CD4-positive, CD25-positive, alpha-beta regulatory T cell (primary cell): Measurements from ENCODE around the gene GFRA1. TPM values are rescaled to one million over a fixed set of nuclear protein-coding genes. Genes with fewer than 3 reads are reported as not detected.

Source experiments
- ATAC-seq, 2 donors: fragments of 150-1000 bp; cut with Tn5 transposase; one replicate each; pipeline ENCODE4 v1.10.0; 2021; ENCODE audit warnings: low read depth in 2 of 2, moderate number of reproducible peaks in 2 of 2, moderate library complexity in 1 of 2
- DNase-seq, 3 donors: peaks; one replicate each; pipeline versions ENCODE4 v3.0.0 to v3.0.0-alpha.2; 2012 to 2022; ENCODE audit warnings: mixed read lengths in 1 of 3
- H3K27ac ChIP-seq: one replicate; pipeline ENCODE4 v1.7.0; 2013; ENCODE audit warnings: mild to moderate bottlenecking, low read length; ENCODE audit not compliant: insufficient read depth, poor library complexity, severe bottlenecking
- H3K27me3 ChIP-seq: one replicate; pipeline ENCODE4 v1.7.0; 2013; ENCODE audit warnings: low read length; ENCODE audit not compliant: control insufficient read depth, insufficient read depth
- H3K36me3 ChIP-seq: one replicate; pipeline ENCODE4 v1.7.0; 2013; ENCODE audit warnings: mild to moderate bottlenecking, low read length, moderate library complexity; ENCODE audit not compliant: control insufficient read depth, insufficient read depth
- H3K4me1 ChIP-seq: 2 replicates; pipeline ENCODE4 v1.7.0; 2013; ENCODE audit warnings: mild to moderate bottlenecking, low read length; ENCODE audit not compliant: insufficient read depth, control insufficient read depth, poor library complexity, severe bottlenecking
- H3K4me3 ChIP-seq: one replicate; pipeline ENCODE4 v1.7.0; 2013; ENCODE audit warnings: low read depth, mild to moderate bottlenecking, low read length, moderate library complexity
- H3K9me3 ChIP-seq, 2 experiments: 1 replicate in 1 of 2; 2 replicates in 1 of 2; pipeline ENCODE4 v1.7.0; 2013; ENCODE audit warnings: low read length in 2 of 2, mild to moderate bottlenecking in 1 of 2, moderate library complexity in 1 of 2; ENCODE audit not compliant: control insufficient read depth in 2 of 2
- H3K27ac Mint-ChIP-seq, 3 donors: one replicate each; pipeline ENCODE4 v1.8.0; 2020 to 2022; ENCODE audit warnings: mild to moderate bottlenecking in 3 of 3, mixed read lengths in 3 of 3, moderate library complexity in 2 of 3
- H3K27me3 Mint-ChIP-seq: one replicate; pipeline ENCODE4 v1.8.0; 2022; ENCODE audit warnings: mild to moderate bottlenecking, mixed read lengths
- H3K36me3 Mint-ChIP-seq: one replicate; pipeline ENCODE4 v1.8.0; 2020; ENCODE audit warnings: mixed read lengths
- H3K4me1 Mint-ChIP-seq, 4 donors: one replicate each; pipeline ENCODE4 v1.8.0; 2020 to 2022; ENCODE audit warnings: mixed read lengths in 4 of 4, mild to moderate bottlenecking in 1 of 4
- H3K4me3 Mint-ChIP-seq, 4 donors: one replicate each; pipeline ENCODE4 v1.8.0; 2020 to 2022; ENCODE audit warnings: mild to moderate bottlenecking in 4 of 4, mixed read lengths in 4 of 4, moderate library complexity in 3 of 4
- H3K9me3 Mint-ChIP-seq, 7 donors: one replicate each; pipeline ENCODE4 v1.8.0; 2020 to 2022; ENCODE audit warnings: mixed read lengths in 7 of 7, mild to moderate bottlenecking in 3 of 7, moderate library complexity in 2 of 7
- polyA plus RNA-seq, 4 donors: library from polyadenylated mRNA; unstranded; fragments of 300-500 nt; fragmentation: Illumina TruSeq; gene quantifications; one replicate each; pipeline ENCODE4 v1.2.3, GENCODE V29; 2021
- total RNA-seq: library from RNA; stranded (reverse); gene quantifications from one replicate; pipeline ENCODE4 v1.2.3, GENCODE V29; 2022

The GFRA1 gene
- total and polyA plus RNA-seq, 5 donors from 2014 or later: not detected

DNA sequence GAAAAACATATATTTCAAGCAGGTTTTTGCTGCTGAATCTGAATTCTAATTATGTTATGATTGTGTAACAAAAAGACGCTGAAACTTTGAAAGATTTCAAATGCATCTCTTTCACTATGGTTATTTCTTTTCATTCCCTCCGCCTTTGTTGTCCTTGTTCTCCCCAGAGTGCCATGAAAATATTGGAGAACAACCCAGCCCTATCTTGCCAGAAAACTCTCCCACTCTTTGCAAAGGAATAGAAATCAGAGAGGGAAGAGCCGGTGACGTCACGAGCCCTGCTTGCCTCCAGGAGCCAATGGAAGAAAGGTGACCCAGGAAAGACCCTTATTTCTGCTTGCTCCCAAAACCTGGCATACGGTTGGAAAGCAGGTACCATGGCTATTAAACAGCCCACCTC is 3.4 kb downstream of the GFRA1 start:
- peaks cover 38% of the 10 kb centered on the region for H3K27me3 Mint-ChIP-seq
- peaks cover 0 to 7% (median 1%) of the 10 kb centered on the region in 4 donors for H3K4me1 Mint-ChIP-seq
- Histone ChIP-seq H3K4me1 (no peaks in the 10 kb centered on the region), H3K36me3 (no peaks in the 10 kb centered on the region), H3K27ac (no peak overlapping the region), H3K4me3 (no peak overlapping the region), H3K27me3 (peaks cover 13% of the 10 kb centered on the region), H3K9me3 (no peaks in the 10 kb centered on the region)
- H3K9me3 Mint-ChIP-seq: peaks cover 0 to 6% (median 3%) of the 10 kb centered on the region in 7 donors
- H3K4me3 Mint-ChIP-seq: no peak overlapping the region
- H3K36me3 Mint-ChIP-seq: no peaks in the 10 kb centered on the region
- H3K27ac Mint-ChIP-seq: no peak overlapping the region
- DNase-seq: no peak
- no peak for ATAC-seq

DNA sequence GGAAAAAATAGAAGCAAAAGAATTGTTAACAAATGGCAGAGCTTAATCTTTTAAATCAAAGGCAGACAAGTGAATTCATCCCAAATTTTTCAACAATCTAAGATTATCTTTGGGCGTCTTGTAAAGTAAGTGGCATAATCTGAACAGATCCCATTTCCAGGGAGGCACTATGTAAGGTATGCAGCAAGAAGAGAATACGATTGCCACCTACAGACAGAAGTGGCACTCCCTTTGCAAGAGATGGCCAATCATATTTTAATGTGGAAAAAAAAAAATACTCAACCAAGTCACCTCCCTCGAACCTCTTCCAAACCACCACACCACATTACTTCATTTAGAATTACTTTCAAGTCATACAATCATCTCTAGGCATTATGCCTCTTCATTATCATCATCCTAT is 4.0 kb downstream of the GFRA1 start:
- Mint-ChIP-seq H3K9me3 (peaks cover 0 to 5% (median 3%) of the 10 kb centered on the region in 7 donors), H3K36me3 (no peaks in the 10 kb centered on the region), H3K27ac (no peak overlapping the region), H3K27me3 (peaks cover 32% of the 10 kb centered on the region), H3K4me3 (no peak overlapping the region), H3K4me1 (peaks cover 0 to 4% (median 1%) of the 10 kb centered on the region in 4 donors)
- no peaks in the 10 kb centered on the region for H3K9me3 ChIP-seq
- no peaks in the 10 kb centered on the region for H3K4me1 ChIP-seq
- H3K27ac ChIP-seq: no peak overlapping the region
- no peaks in the 10 kb centered on the region for H3K36me3 ChIP-seq
- no peak overlapping the region for H3K4me3 ChIP-seq
- ATAC-seq (no peak), DNase-seq (no peak)
- peaks cover 11% of the 10 kb centered on the region for H3K27me3 ChIP-seq

DNA sequence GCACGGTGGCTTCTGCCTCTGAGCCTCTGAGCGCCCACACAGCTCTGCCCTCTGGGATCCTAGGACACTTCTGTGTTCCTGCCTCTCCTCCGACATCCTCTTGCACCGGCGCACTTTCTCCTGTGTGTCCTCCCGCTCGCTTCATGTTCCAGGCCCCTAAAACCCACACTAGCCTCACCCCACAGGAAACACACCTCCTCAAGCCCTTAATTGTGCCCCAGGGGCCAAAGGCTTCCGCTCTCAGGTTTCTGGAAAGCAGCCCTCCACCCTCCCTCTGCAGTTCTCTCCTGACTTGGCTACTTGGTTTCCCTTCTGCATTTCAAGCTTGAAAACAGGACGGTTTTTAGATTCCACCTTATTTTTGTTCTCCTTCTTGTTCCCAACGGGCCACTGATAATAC is 7.3 kb downstream of the GFRA1 start:
- Mint-ChIP-seq H3K4me3 (no peak overlapping the region), H3K27me3 (peaks cover 19% of the 10 kb centered on the region), H3K27ac (no peak overlapping the region), H3K4me1 (no peaks in the 10 kb centered on the region), H3K9me3 (peaks cover 0 to 4% (median 0%) of the 10 kb centered on the region in 7 donors), H3K36me3 (no peaks in the 10 kb centered on the region)
- H3K27me3 ChIP-seq: peaks cover 11% of the 10 kb centered on the region
- no peak overlapping the region for H3K27ac ChIP-seq
- no peak for DNase-seq
- no peaks in the 10 kb centered on the region for H3K4me1 ChIP-seq
- H3K36me3 ChIP-seq: no peaks in the 10 kb centered on the region
- no peaks in the 10 kb centered on the region for H3K9me3 ChIP-seq
- no peak overlapping the region for H3K4me3 ChIP-seq
- ATAC-seq: no peak

DNA sequence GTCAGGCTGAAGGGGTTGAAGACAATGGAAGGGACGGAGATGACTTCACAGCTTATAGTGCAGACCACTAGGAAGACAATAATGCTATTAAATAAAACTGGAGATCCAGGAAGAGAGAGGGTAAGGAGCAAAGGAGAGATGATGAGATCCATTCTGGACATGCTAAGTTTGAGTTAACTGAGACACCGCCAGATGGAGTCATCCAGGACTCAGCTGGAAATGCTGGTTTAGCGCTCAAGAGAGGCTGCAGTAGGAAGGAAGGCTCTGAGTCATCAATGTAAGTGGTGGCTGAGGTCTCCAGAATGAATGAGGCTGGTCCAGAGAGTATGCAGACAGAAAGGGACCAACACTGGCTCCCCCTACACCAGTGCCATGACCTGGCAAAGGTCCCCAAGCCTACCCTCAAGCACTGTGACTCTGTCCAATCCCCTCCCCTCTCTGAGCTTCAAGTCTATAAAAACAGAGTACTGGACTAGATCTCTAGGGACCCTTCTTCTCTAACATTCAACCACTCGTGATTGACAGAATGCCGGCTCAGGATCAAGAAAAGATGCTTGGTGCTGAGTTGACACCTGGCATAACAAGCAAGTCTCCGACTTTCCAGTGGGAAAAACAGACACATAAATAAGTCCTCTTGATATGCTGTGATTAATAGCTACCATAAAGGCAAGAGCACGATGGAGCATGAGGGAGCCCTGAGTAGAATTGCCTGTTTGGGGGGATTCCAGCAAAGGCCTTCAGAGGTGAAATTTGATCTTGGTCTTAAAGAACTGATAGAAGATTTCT is 8.9 kb downstream of the GFRA1 start:
- Histone ChIP-seq H3K4me3 (no peak overlapping the region), H3K27ac (no peak overlapping the region), H3K36me3 (no peaks in the 10 kb centered on the region), H3K27me3 (no peaks in the 10 kb centered on the region), H3K4me1 (no peaks in the 10 kb centered on the region), H3K9me3 (no peaks in the 10 kb centered on the region)
- no peaks in the 10 kb centered on the region for H3K4me1 Mint-ChIP-seq
- H3K27me3 Mint-ChIP-seq: peaks cover 5% of the 10 kb centered on the region
- no peaks in the 10 kb centered on the region for H3K36me3 Mint-ChIP-seq
- H3K27ac Mint-ChIP-seq: no peak overlapping the region
- H3K4me3 Mint-ChIP-seq: no peak overlapping the region
- ATAC-seq (no peak), DNase-seq (no peak)
- peaks cover 0 to 4% (median 0%) of the 10 kb centered on the region in 7 donors for H3K9me3 Mint-ChIP-seq

DNA sequence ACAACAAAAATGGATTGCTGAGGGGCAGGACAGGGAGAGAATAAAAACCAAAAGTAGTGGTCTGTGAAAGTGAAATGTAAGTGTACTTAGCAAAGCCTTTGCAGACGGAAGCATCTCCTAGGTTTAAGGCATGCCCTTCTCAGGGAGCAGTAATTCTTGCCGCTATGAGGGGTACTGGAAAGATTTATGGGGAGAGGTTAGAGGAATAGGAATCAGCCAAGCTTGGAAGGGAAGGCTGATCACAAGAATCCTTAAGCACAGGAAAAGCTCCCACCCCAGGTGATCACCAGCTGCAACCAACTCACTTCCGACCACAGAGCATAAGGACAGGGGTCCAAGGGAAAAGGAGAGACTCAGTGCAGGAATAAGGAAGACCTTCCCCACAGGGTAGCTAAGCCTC is 10.3 kb downstream of the GFRA1 start:
- no peak for ATAC-seq
- no peaks in the 10 kb centered on the region for H3K36me3 Mint-ChIP-seq
- no peaks in the 10 kb centered on the region for H3K9me3 Mint-ChIP-seq
- Histone ChIP-seq H3K27ac (no peak overlapping the region), H3K27me3 (no peaks in the 10 kb centered on the region), H3K9me3 (no peaks in the 10 kb centered on the region), H3K4me3 (no peak overlapping the region), H3K36me3 (no peaks in the 10 kb centered on the region), H3K4me1 (no peaks in the 10 kb centered on the region)
- H3K4me1 Mint-ChIP-seq: no peaks in the 10 kb centered on the region
- H3K27ac Mint-ChIP-seq: no peak overlapping the region
- no peaks in the 10 kb centered on the region for H3K27me3 Mint-ChIP-seq
- no peak for DNase-seq
- H3K4me3 Mint-ChIP-seq: no peak overlapping the region

DNA sequence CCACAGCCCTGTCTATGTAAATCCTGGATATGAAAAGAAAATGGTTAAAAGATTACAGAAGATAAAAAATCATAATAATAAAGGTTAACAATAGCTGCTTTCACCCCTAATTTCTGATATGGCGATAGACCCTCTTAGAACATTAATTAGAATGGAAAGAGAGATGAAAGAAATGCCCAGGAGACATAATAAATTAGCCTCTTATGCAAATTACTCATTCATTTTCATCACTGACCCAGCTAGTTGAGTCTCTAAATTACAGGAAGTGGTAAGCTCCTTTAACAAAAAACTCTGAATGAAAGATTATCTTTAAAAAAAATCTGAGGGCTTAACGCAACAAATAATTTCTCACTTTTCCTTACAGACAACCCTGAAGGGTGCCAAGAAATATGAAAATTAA is 12.4 kb downstream of the GFRA1 start:
- Mint-ChIP-seq H3K27ac (no peak overlapping the region), H3K27me3 (no peaks in the 10 kb centered on the region), H3K4me3 (no peak overlapping the region), H3K36me3 (no peaks in the 10 kb centered on the region), H3K4me1 (no peaks in the 10 kb centered on the region), H3K9me3 (peaks cover 0 to 2% (median 0%) of the 10 kb centered on the region in 7 donors)
- Histone ChIP-seq H3K27me3 (no peaks in the 10 kb centered on the region), H3K4me1 (no peaks in the 10 kb centered on the region), H3K4me3 (no peak overlapping the region), H3K27ac (no peak overlapping the region), H3K36me3 (no peaks in the 10 kb centered on the region), H3K9me3 (no peaks in the 10 kb centered on the region)
- DNase-seq: no peak
- no peak for ATAC-seq

DNA sequence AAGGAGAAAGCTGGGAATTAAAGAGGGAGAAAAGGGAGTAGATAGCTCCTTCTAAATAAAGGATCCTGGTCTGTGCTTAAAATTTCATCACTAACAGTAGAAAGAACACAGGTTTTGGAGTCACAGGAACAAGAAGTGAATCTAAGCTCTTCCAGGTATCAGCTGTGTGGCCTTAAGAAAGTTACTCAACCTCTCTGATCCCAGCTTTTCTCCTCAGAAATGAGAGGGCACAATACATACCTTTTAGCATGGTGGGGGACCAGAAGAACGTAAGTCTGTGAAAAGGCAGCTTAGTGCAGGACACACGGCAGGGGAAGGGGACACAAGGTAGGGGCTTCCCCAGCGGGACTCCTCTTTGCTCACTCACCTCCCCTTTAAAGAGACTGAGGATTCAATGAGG is 13.4 kb downstream of the GFRA1 start:
- Mint-ChIP-seq H3K36me3 (no peaks in the 10 kb centered on the region), H3K4me1 (no peaks in the 10 kb centered on the region), H3K4me3 (no peak overlapping the region), H3K27ac (no peak overlapping the region), H3K27me3 (no peaks in the 10 kb centered on the region), H3K9me3 (peaks cover 0 to 2% (median 0%) of the 10 kb centered on the region in 7 donors)
- H3K4me1 ChIP-seq: no peaks in the 10 kb centered on the region
- H3K9me3 ChIP-seq: no peaks in the 10 kb centered on the region
- H3K27me3 ChIP-seq: no peaks in the 10 kb centered on the region
- H3K27ac ChIP-seq: no peak overlapping the region
- DNase-seq: no peak
- ATAC-seq: no peak
- no peak overlapping the region for H3K4me3 ChIP-seq
- no peaks in the 10 kb centered on the region for H3K36me3 ChIP-seq

DNA sequence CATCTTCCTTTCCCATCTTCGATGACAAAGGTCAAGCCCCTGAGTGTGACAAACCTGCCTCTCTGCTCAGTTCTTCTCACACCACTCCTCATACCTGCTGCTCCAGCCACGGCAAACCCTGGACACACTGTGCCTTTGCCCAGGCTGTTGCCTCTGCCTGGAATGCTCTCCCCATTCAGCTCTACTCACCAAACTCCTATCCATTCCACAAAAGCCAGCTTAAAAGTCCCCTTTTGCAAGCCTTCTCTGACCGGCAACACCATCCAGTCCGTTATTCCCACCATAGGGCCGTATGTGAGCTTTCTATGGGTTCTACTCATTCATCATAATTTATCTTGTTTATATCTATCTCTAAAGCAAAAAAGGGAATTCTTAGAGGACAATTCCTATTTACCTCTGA is 15.2 kb downstream of the GFRA1 start:
- no peaks in the 10 kb centered on the region for H3K9me3 ChIP-seq
- ATAC-seq: no peak
- no peaks in the 10 kb centered on the region for H3K27me3 Mint-ChIP-seq
- no peak overlapping the region for H3K27ac Mint-ChIP-seq
- no peak overlapping the region for H3K4me3 Mint-ChIP-seq
- H3K9me3 Mint-ChIP-seq: peaks cover 0 to 4% (median 0%) of the 10 kb centered on the region in 7 donors
- H3K4me3 ChIP-seq: no peak overlapping the region
- H3K27ac ChIP-seq: no peak overlapping the region
- no peaks in the 10 kb centered on the region for H3K36me3 ChIP-seq
- H3K4me1 ChIP-seq: no peaks in the 10 kb centered on the region
- H3K36me3 Mint-ChIP-seq: no peaks in the 10 kb centered on the region
- no peaks in the 10 kb centered on the region for H3K4me1 Mint-ChIP-seq
- no peaks in the 10 kb centered on the region for H3K27me3 ChIP-seq
- DNase-seq: no peak
